Activated CD4-positive, alpha-beta T cell treated with anti-CD3 and anti-CD28 coated beads, Interleukin-2, amount 50 U/mL, for 48 hours (primary cell): ENCODE results near the gene ADM2.
A peak's percentile ranks its signal among the peaks of the same experiment; 100 is the strongest.

Experiments
- DNase-seq, 2 experiments: peaks; one replicate each; pipeline ENCODE4 v3.0.0-alpha.2; 2020

ADM2 gene

GRCh38 chr22:50487290-50488005, 6.1 kb downstream of the ADM2 start:
- no peak for DNase-seq

GRCh38 chr22:50488006-50488677, 6.8 kb downstream of the ADM2 start:
- DNase-seq = no peak

GRCh38 chr22:50488886-50489285, 7.5 kb downstream of the ADM2 start:
- no peak for DNase-seq

GRCh38 chr22:50489363-50490243, 8.3 kb downstream of the ADM2 start:
- no peak for DNase-seq

- peak in 1 of 2 experiments; percentile 33 for DNase-seq
Observed at GRCh38 chr22:50490531-50491308, 9.4 kb downstream of the ADM2 start.

- DNase-seq = no peak
Observed at GRCh38 chr22:50497093-50497492, 15.8 kb downstream of the ADM2 start.

- DNase-seq = peak; percentile 70 to 78
Observed at GRCh38 chr22:50498322-50498890, 17.1 kb downstream of the ADM2 start.

GRCh38 chr22:50500452-50500851, 19.1 kb downstream of the ADM2 start:
- no peak for DNase-seq

- DNase-seq = no peak
Observed at GRCh38 chr22:50502096-50502495, 20.8 kb downstream of the ADM2 start.

- no peak for DNase-seq
Observed at GRCh38 chr22:50502628-50503474, 21.5 kb downstream of the ADM2 start.

GRCh38 chr22:50503475-50504145, 22.3 kb downstream of the ADM2 start:
- no peak for DNase-seq

GRCh38 chr22:50504369-50505211, 23.2 kb downstream of the ADM2 start:
- no peak for DNase-seq

GRCh38 chr22:50505276-50505775, 24.0 kb downstream of the ADM2 start:
- no peak for DNase-seq

- DNase-seq = no peak
Observed at GRCh38 chr22:50505776-50506610, 24.6 kb downstream of the ADM2 start.

- peak in 1 of 2 experiments; percentile 27 for DNase-seq
Observed at GRCh38 chr22:50506611-50507420, 25.5 kb downstream of the ADM2 start.

GRCh38 chr22:50507421-50507990, 26.2 kb downstream of the ADM2 start, which contains the start of gene LMF2:
Gene LMF2 (minus strand): TSS chr22:50507702. CDS start chr22:50507675, 27 bp downstream.
- peak; percentile 94 for DNase-seq
